NK-92 (cell line): ENCODE data around the gene GALNT18.
"Not testable (repeated sequence)": the region's sequence is repeated elsewhere in the genome, so short reads cannot be mapped to it uniquely, and the experiment has no call there.

ENCODE experiments used
- DNase-seq: peaks from one replicate; lab custom pipeline; 2025; ENCODE audit not compliant: unreplicated experiment; lab: John Stamatoyannopoulos, UW

GALNT18 gene

DNA sequence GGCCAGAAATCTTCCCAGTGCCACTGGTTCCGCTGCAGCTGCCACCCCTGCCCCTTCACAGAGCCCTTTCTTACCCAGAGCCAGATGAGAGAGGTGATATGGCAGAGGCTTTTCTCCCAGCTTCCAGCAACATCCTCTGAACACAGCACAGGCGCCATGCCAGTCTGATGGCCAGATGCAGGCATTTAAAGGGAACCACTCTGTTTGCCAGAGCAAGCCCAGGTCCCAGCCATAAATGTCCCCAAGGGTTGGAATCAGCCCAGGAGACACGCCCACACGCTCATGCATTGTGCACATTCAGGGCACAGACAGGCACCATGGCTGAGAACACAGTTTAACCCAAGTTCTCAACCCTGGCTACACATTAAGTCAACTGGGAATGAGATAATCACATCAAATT lies 154.5 kb downstream of the GALNT18 start:
- DNase-seq: no peak

DNA sequence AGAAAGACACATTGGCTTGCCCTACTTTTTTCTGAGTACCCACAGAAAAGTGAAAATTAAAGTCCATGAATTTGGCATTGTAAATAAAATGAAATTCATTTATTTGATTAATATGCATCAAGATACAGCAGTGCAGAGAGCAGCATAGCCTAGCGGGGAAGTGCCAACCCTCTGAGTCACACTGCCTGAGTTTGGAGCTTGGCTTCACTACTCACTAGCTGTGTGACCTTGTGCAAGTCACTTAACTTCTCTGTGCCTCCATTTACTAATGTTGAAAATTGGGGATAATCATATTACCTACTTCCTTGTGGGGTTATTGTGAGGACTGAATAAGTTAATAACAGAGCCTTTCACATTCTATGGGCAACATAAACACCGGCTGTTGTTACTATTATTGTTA lies 157.2 kb downstream of the GALNT18 start:
- DNase-seq: no peak

DNA sequence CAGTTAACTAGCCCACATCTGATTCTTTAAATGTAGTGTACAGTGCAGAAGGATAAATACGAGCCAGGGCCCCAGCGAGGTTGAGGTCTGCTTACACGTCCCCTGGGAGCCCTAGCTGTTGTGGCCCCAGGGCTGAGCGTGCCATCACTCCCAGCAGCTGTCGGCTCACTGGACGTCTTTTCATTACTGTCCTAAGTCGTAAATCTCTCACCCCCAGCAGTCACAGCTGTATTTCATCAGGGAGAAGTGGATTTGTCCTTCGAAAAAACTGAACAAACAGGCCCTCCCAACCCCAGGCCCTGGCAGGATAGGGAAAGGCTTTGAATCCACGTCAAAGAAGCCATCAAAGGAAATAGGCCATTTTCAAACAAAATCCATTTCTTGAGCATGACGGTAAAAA lies 158.4 kb downstream of the GALNT18 start:
- DNase-seq: no peak

DNA sequence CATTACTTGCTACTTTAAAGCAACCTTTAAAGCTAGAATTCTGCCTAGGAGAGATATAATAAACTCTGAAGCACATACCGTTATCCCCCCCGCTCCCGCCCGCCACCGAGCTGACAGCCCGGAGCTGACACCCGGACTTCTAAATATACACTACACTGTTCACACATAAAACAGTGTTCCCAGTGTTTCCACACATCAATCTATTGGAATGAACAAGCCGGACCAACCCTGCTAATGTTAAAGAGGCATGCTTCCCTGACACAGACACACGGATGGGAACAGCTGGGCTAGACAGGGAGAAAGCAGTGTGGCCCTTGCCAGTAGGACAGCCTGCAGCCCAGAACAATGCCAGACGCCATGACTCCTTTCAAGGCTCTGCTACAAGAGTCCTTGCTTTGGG lies 160.3 kb downstream of the GALNT18 start:
- DNase-seq: no peak

DNA sequence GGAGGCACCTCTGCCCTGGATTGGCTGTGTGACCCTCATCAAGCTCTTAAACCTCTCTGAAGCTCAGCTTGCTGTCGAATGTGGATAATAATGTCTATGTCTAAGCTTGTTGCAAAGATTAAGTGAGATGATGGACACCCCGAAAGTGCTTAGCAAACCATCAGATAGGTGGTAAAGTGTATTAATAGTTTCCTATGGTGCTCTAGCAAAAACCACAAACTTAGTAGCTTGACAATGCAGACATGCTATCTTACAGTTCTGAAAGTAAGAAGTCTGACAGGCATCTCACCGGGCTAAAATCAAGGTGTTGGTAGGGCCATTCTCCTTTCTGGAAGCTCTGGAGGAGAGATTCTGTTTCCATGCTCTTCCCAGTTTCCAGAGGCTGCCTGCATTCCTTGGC lies 162.2 kb downstream of the GALNT18 start:
- no peak for DNase-seq

DNA sequence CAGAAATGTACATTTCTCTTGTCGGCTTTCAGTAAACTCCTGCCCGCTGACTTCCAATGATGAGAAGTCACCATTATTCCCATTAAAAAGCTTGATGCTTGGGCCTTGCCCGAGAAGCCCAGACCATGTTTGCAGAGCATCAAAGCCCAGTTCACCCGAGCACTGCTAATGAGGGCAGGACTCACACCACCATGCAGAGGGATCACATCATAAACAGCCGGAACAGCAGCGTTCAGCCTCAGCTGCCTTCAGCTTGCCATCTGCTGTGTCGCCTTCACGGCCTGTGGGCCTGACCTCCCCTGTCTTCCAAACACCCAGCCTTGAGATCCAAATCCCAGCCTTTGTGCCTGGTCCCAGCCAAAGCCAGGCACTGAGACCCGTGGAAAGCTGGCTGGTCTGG lies 163.3 kb downstream of the GALNT18 start:
- no peak for DNase-seq

DNA sequence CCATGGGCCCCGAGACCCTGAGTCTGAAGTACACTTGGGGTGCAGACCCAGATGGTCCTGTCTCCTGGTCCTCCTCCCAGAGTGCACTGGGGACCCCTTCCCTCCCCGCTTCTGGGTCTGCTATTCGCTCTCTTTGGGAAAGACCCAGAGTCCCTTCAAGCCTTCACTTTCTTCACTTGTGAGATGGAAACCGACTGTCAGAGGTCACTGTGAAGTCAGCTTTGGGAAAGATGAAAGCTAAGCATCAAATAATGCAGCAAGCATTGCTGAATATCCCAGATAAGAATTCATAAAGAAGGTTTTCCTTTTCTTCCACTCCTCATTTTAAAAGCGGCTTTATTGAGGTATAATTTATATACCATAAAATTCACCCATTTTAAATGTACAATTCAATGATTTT lies 163.8 kb downstream of the GALNT18 start:
- DNase-seq: no peak

DNA sequence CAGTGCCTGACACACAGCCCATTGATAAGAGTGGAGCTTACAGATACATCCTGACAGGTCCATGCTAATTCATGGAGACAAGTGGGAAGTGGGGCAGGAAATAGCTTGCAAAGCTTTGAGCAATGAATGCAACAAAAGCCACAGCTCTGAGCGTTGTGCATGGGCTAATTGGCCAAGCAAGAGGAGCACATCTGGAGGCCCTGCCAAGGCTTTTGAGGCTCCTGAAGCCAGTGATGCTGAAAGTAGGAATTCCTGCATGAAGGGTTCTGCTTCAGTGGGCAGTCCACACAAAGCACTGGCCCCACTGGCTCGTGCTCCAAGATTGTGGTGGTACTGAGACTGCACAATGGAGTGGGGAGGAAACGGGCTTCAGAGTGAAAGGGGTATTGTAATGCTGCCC lies 164.9 kb downstream of the GALNT18 start:
- DNase-seq: no peak

DNA sequence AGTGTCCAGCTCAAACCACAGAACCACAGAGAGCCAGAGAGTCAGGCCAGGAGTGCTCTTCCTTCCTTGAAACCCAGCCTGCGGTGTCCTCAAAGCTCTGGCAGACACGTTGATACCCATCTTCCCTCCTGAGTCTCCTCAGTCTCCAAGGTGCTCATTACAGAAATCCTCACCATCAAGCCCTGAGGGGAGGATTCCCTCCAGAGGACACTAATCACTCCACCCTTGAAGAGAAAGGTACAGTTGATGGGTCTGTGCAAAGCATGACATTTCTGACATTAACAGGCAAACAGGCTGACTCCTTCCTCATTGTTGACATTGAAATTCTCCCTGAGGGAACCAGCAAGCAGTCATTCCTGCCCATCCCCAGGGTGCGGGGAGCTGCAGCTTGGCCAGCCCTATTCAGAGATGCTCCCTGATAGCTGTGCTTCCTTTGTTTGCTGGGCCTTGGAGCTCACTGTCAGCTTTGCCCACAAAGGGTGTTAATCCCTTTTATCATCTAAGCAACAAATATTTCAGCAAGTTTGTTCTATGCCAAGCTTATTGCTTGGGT lies 167.1 kb downstream of the GALNT18 start:
- no peak for DNase-seq

DNA sequence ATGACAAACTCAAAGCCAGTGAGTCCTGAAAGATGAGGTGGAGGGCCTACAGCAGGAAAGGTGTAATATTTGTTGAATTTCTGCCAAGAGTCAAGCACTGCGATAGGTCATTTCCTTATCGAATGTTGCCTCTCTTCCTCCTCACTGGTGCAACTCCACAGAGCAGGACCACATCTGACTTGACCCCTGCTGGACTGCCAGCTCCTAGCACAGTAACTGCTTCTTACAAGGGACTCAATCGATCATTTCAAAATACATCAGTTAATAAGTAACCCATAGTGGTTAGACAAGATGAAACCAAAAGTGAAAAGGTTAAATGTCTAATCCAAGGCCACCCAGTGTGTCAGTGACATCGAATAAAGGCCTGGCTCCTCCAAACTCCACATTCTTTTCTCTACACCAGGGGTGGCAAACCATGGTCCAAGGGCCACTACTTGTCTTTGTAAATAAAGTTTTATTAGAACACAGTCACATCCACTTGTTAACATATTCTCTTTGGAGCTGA lies 170.3 kb downstream of the GALNT18 start:
- DNase-seq: no peak

DNA sequence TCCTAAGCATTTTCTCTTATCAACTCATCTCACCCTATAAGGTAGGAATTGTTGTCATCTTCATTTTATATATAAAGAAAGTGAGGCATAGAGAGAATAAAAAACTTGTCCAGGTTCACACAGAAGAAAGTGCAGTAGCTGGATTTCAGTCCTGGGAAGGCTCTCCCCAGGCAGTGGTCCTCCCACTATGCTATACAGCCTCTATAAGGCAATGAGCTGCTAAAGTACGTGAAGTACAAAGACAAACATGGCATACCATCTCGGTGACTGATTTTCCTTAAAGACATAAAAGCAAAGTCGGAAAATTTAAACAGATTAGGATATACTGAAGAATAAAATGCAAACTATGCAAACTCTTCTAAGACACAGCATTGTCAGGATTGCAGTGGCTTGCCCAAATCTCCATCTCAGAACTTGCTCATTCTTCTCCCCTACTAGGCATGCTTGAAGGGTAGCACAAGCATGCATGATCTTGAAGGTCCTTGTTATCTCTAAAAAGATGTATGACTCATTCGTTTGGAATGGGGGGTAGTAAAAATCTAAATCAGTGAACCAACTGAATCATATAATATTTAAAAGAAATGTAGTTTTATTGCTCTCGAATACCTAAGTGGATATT lies 171.0 kb downstream of the GALNT18 start:
- no peak for DNase-seq

DNA sequence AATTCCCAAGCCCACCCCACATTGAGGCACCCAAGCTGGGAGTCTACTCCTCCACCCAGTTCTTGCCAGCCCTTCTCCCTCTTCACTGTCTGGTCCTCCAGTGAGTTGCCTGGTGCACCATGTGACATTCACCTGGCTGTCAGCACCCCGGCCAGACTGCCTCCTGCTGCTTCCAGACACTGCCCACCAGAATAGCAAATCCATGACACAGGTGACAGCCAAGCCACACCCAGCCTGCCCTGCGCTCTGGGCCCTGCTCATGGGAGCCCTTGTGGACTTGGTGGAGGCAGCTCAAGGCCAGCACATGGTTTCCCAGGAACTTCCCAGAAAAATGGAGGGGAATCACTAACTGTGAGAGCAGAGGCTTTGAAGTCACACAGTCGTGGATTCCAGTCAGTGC lies 172.5 kb downstream of the GALNT18 start:
- no peak for DNase-seq

DNA sequence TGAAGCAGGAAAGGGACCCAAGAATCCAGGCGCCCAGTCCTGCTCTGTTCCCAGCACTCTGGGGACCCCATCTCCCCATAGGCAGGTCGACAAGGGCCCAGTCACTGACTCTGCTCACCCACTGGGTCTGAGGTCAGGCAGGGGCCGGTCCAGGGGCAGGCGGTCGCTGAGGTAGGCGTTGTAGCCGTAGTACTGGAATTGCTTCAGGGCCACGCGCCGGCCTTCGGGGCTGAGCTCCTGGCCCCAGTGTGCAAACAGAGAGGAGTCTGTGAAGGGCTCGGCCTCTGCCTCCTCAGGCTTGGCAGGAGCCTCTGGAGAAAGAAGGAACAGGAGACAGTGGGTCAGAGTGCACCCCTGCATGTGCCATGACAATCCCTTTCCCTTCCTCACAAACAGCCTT lies 173.2 kb downstream of the GALNT18 start:
- no peak for DNase-seq

DNA sequence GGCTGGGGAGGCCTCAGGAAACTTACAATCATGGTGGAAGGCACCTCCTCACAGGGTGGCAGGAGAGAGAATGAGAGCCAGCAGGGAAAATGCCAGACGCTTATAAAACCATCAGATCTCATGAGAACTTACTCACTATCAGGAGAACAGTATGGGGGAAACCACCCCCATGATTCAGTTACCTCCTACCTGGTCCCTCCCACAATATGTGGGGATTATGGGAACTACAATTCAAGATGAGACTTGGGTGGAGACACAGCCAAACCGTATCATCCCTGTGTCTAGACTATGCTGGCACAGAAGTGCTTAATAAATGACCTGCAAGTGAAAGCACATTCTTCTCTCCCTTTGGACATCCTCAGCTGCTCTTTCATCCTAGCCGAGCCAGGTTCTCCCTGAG lies 174.2 kb downstream of the GALNT18 start:
- not testable (repeated sequence) for DNase-seq

DNA sequence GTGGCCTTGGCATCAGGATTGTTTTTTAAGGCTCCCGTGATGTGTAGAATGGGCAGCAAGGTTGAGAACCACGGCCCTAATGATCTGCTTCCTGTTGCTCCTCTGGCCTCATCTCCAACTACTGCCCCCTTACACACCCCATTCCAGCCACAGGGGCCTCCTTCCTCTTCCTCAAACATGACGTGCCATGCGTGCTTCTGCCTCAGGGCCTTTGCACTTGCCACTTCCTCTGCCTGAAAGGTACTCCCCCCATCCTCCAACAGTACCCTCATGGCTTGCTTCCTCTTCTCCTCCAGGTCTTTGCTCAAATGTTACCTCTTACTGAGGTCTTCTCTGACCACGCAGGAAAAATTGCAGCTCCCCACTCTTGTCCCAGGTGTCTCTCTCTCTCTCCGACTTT lies 174.8 kb downstream of the GALNT18 start:
- DNase-seq: no peak

DNA sequence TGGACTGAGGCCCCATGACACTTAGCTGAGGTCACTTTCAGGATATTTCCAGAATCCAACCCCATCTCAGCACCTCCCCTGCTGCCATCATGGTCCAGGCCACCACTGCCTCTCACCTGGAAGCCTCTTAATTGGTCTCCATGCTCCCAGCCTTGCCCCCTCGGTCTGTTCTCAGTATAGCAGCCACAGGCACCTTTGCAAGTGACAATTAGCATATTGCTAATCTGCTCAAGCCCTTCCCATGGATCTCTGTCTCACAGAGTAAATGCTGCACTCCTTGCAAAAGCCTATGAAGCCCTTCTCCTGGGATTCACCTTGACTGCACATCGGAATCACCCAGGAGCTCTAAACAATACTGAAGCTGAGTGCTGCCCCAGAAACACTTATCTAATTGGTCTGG lies 175.2 kb downstream of the GALNT18 start:
- no peak for DNase-seq

DNA sequence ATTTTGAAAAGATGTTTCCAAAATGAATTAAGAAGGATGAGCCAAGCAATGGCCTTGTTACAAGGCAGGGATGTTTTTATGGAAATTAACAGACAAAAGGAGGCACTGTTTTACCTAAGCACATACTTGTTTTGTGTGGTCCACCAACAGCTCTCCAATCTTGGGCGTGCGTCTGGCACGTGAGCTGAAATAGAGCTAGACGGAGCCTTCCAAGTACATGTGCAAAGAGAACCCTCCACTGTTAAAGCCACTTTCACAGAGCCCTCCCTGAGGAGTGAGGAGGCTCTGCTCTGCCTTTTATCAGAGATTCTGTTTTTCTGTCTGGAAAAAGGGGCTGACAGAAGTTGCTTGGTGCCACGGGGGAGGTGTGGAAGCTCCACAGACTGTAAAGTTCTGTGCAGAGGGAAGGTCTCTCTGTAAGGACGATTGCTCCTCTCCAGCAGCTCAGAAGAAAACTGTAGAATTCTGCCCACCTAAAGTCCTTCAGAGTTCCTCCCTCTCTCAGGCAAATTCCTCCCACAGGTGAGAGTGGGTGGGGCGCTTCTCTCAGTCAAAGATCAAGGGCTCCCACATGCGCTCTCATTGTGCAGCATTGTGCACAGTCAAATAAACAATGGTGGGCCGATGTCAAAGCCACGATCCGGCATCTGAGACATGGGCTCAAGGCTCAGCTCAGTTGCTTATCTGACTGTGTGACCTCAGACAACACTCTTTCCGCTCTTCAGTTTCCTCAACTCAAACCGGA lies 176.2 kb downstream of the GALNT18 start:
- DNase-seq: no peak

DNA sequence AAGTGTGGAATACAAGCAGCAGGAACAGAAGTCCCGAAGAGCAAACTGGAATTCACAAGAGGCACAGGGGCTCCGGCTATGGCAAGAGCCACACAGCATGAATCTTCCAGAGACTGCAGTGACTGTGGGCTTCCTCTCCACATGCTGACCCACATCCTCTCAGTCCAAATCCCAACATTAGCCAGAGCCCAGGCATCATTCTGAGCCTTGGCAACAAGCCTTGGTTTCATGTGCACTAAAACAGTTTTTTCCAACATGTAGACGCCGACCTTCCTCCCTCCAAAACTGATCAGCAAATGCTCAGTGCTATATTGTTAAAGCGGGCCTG lies 177.0 kb downstream of the GALNT18 start:
- no peak for DNase-seq

DNA sequence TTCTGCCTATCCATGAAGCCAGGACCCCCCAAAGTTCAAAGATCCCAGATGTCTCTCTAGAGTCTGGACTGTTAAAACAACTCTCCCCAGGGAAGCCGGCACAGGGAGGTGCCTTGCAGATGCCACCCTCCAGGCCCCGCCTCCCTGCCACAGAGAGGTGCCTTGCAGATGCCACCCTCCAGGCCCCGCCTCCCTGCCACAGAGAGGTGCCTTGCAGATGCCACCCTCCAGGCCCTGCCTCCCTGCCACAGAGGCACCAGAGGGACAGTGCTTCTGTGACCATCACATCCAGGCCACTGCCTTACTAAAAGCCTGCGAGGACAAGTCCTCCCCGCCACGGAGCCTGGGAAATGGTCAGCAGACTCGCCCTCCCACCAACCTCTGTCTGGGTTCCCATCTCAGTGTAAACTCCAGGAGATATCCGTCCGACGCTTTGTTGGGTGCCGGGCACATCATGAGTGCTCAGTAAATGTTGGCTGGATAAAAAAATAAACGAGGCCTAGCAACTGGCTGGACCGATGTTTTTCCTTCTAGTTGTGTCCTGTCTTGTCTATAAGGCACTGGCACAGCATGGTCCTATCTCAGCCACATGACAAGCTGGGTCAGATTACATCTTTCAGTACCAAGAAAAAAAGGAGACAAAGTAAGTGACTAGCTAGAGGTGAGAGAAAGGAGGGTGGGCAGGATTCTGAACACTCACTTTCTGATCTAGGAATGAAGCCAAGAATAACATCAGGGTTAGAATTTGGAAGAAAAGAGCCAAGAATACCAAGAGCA lies 177.6 kb downstream of the GALNT18 start:
- DNase-seq: no peak

DNA sequence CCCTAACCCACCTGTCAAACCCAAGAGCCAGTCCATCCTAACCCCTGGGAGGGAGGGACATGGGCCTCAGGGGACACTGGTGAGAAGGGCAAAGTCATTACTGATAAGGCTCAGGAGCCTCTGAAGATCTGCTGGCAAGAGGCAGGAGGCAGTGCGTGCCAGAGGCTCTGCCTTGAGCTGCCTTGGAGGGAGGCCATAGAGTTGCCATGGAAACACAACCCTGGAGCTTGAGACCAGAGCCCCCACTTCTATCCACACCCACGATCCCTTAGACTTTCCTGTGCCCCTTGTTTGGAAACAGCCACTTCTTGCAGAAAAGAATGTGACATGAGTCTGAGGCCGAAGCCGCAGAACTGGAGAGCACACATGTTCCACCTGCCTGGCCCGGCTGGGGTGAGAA lies 179.0 kb downstream of the GALNT18 start:
- DNase-seq: no peak

DNA sequence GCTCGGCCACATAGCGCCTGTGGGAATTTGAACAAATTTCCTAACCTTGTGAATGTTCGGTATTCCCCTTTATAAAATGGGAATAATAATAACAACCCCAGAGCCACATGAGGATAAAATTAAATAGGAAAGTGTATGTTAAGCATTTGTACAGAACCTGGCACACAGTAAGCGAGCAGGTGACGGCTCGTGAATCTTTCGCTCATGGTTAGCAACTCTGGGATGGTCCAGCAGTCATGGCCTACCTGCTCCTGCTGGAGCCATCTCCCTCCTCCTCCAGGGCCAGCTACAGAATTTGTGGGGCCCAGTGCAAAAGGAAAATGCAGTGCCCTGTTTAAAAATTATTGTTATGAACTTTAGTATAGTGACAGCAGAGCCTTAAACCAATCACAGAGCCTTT lies 180.3 kb downstream of the GALNT18 start:
- no peak for DNase-seq

DNA sequence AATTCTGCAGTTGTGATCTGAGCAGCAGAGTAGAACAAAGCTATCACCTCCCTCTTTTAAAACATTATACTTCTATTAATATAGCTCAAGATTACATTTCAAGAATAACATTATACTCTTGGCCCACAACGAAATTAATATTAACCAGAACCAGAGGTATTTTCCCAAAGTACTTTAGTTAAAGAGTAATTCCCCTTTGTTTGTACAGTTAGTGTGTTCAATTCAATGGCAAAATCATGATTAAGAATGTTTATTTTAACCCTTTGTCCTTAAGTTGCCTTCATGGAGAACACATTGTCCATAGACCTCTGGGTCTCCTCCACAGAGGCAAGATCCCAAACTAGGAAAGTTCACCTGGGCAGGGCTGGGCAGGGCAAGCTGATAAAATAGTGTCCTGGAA lies 180.7 kb downstream of the GALNT18 start:
- no peak for DNase-seq
